Coronary artery (tissue), 2 donors: ENCODE data around the gene FOXP4.

ENCODE experiments used
- DNase-seq: peaks from one replicate; pipeline ENCODE4 v3.0.0-alpha.2; 2017; ENCODE audit warnings: low spot score
- H3K27ac ChIP-seq, 2 donors: fragments of 200-600 bp; sonication (generic); one replicate each; pipeline ENCODE4 v1.5.1; 2016 to 2019
- H3K4me3 ChIP-seq: fragments of 200-600 bp; sonication (generic); 2 replicates; pipeline ENCODE4 v1.5.1; 2016; ENCODE audit warnings: mild to moderate bottlenecking, moderate library complexity
- TF ChIP-seq, protein P1 (sequence below): fragments of 200-600 bp; sonication (generic); IDR thresholded peaks from one replicate; pipeline ENCODE4 v1.5.1; 2019; ENCODE audit warnings: antibody characterized with exemption

FOXP4 gene

DNA sequence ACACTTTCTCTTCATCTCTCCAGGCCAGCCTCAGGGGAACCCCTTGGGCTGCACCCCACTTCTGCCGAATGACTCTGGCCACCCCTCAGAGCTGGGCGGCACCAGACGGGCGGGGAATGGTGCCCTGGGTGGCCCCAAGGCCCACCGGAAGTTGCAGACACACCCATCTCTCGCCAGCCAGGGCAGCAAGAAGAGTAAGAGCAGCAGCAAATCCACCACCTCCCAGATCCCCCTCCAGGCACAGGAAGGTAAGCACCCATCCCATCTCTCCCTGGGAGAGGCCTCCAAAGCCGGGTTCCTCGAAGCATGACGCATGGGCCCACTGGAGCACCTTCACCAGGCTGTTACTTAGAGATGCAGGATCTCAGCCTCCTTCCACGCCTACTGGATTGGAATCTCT, 103.4 kb downstream of the FOXP4 start:
- no peak overlapping the region for H3K4me3 ChIP-seq
- TF ChIP-seq, protein P1, sequence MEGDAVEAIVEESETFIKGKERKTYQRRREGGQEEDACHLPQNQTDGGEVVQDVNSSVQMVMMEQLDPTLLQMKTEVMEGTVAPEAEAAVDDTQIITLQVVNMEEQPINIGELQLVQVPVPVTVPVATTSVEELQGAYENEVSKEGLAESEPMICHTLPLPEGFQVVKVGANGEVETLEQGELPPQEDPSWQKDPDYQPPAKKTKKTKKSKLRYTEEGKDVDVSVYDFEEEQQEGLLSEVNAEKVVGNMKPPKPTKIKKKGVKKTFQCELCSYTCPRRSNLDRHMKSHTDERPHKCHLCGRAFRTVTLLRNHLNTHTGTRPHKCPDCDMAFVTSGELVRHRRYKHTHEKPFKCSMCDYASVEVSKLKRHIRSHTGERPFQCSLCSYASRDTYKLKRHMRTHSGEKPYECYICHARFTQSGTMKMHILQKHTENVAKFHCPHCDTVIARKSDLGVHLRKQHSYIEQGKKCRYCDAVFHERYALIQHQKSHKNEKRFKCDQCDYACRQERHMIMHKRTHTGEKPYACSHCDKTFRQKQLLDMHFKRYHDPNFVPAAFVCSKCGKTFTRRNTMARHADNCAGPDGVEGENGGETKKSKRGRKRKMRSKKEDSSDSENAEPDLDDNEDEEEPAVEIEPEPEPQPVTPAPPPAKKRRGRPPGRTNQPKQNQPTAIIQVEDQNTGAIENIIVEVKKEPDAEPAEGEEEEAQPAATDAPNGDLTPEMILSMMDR = no peak
- DNase-seq = no peak
- no peak overlapping the region for H3K27ac ChIP-seq

DNA sequence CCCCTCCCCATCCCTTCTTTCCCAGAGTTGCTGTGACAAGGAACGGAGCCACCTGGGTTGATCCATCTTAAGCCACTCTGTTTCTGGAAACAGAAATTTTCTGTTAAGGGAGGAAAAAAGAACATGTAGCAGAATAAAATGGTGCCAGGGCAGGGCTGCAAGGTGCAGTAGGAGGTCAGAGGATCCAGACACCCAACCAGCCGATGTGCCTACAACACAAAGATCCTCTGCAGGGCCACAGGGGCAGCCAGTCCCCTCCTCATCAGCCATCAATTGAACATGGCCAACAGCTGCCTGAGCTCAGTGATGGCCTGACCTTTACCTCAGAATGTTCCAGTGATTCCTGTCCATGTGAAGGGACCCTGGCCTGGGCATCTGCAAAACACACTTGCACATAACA, 103.9 kb downstream of the FOXP4 start:
- no peak overlapping the region for H3K27ac ChIP-seq

DNA sequence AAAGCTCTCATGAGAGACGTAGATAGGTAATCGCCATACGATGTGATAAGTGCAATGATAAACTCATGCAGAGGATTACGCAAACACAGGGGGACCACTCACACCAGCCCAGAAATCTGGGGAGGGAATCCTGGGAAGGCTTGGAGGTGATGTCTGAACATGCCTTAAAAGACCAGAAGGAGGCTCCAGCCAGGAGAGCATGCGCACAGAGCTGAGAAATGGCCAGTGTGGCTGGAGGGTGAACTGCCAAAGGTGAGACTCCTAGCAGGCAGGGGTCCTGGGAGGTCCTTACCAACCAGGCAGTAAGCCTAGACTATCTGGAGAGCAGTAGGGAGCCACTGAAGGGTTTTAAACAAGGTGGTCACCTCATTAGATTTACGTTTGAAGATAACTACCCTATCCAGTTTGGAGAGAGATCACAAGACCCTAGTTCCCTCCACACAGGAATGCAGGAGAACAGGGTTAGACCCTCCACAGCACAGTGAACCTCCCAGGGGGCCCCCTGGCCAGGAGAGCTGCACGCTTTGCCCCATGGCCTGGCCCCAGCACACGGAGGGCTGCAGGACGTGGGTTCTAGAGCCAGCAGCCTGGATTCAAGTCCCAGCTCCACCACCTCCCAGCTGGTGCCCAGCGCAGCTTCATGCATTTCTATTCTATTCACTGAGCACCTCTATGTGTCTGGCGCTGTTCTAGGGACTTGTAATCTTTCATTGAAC, 105.2 kb downstream of the FOXP4 start:
- no peak overlapping the region for H3K27ac ChIP-seq
- DNase-seq = no peak
- H3K4me3 ChIP-seq = no peak overlapping the region
- TF ChIP-seq, protein P1 = no peak

More for the DNA sequence above, 103.9 kb downstream of the FOXP4 start:
- no peak for DNase-seq
- TF ChIP-seq, protein P1 = no peak
- no peak overlapping the region for H3K4me3 ChIP-seq
